Transverse colon (tissue), 4 donors: ENCODE results near the gene PLXDC2.

Source experiments
- POLR2A ChIP-seq: fragments of 450-650 bp; IDR thresholded peaks from one replicate; pipeline ENCODE4 v1.6.1; 2016; ENCODE audit warnings: antibody characterized with exemption, mild to moderate bottlenecking, moderate library complexity
- POLR2AphosphoS5 ChIP-seq, 3 donors: sonication (generic); formaldehyde crosslinking; IDR thresholded peaks; one replicate each; pipeline ENCODE4 v1.6.1; 2016; ENCODE audit warnings: antibody characterized with exemption in 3 of 3
- TF ChIP-seq, protein P1 (sequence below), 5 experiments: fragments of 200-600 bp in 3 of 5; fragments of 450-650 bp in 2 of 5; sonication (generic) in 3 of 5; IDR thresholded peaks; 1 replicate in 2 of 5; 2 replicates in 3 of 5; pipeline ENCODE4 v1.5.1; 2016 to 2017; ENCODE audit warnings: antibody characterized with exemption in 5 of 5, inconsistent platforms in 3 of 5, mild to moderate bottlenecking in 2 of 5, moderate library complexity in 1 of 5

GRCh38 chr10:20247454-20247853, 431.2 kb downstream of the PLXDC2 start:
- TF ChIP-seq, protein P1, sequence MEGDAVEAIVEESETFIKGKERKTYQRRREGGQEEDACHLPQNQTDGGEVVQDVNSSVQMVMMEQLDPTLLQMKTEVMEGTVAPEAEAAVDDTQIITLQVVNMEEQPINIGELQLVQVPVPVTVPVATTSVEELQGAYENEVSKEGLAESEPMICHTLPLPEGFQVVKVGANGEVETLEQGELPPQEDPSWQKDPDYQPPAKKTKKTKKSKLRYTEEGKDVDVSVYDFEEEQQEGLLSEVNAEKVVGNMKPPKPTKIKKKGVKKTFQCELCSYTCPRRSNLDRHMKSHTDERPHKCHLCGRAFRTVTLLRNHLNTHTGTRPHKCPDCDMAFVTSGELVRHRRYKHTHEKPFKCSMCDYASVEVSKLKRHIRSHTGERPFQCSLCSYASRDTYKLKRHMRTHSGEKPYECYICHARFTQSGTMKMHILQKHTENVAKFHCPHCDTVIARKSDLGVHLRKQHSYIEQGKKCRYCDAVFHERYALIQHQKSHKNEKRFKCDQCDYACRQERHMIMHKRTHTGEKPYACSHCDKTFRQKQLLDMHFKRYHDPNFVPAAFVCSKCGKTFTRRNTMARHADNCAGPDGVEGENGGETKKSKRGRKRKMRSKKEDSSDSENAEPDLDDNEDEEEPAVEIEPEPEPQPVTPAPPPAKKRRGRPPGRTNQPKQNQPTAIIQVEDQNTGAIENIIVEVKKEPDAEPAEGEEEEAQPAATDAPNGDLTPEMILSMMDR (IDR thresholded peaks at IDR 0.05): no peak
- no peak for TF ChIP-seq POLR2AphosphoS5 (IDR thresholded peaks at IDR 0.05)
- no peak for TF ChIP-seq POLR2A
